ENCODE measurements around the gene ZNF296.

DNA sequence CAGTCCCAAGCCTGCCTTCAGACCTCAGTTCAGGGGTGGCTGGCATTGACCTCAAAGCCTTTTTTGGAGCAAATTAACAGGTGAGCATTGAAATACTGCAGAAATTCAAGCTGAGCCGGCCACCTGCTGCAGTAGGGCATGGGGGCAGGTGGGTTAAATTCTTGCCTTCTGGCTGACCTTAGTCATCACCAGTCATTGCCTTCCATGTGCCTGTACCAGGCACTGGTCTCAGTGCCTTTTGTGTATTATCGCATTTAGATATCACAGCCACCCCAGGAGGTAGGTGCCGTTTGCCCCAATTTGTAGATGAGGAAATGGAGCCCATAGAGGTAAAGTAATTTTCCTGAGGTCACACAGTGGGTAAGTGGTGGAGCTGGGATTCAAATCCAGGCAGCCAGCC, 23.9 kb upstream of the ZNF296 start:
- TF ChIP-seq, protein P1, sequence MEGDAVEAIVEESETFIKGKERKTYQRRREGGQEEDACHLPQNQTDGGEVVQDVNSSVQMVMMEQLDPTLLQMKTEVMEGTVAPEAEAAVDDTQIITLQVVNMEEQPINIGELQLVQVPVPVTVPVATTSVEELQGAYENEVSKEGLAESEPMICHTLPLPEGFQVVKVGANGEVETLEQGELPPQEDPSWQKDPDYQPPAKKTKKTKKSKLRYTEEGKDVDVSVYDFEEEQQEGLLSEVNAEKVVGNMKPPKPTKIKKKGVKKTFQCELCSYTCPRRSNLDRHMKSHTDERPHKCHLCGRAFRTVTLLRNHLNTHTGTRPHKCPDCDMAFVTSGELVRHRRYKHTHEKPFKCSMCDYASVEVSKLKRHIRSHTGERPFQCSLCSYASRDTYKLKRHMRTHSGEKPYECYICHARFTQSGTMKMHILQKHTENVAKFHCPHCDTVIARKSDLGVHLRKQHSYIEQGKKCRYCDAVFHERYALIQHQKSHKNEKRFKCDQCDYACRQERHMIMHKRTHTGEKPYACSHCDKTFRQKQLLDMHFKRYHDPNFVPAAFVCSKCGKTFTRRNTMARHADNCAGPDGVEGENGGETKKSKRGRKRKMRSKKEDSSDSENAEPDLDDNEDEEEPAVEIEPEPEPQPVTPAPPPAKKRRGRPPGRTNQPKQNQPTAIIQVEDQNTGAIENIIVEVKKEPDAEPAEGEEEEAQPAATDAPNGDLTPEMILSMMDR (IDR thresholded peaks at IDR 0.05) = no peak
- TF ChIP-seq POLR2A (IDR thresholded peaks at IDR 0.05) = no peak
- no peak for TF ChIP-seq EP300 (IDR thresholded peaks at IDR 0.05)
